Measurements from ENCODE around the gene KLK12. TPM values are rescaled to one million over a fixed set of nuclear protein-coding genes. Genes with fewer than 3 reads are reported as not detected.

The KLK12 gene
- total and polyA plus RNA-seq, 8 donors = not detected

GRCh38 chr19:51043497-51043896, 8.7 kb upstream of the KLK12 start:
- TF ChIP-seq CTCF (IDR thresholded peaks at IDR 0.05) = no peak
- intact Hi-C loops (cut with DNase I) = no loop called here
- no peaks in the 10 kb centered on the region for H3K27me3 ChIP-seq
- H3K9me3 ChIP-seq = no peaks in the 10 kb centered on the region
- H3K4me1 ChIP-seq = peaks cover 0 to 5% (median 4%) of the 10 kb centered on the region in 3 donors
- H3K27ac ChIP-seq = no peak overlapping the region
- DNase-seq (no peak), ATAC-seq (no peak), FAIRE-seq (no peak)
- no peak overlapping the region for H3K4me3 ChIP-seq
- 77 to 79% methylated on average over 9 of the region's 9 CpGs for WGBS, 2 donors
- H3K36me3 ChIP-seq = no peaks in the 10 kb centered on the region

GRCh38 chr19:51040151-51040550, 5.3 kb upstream of the KLK12 start:
- Histone ChIP-seq H3K4me3 (no peak overlapping the region), H3K27me3 (no peaks in the 10 kb centered on the region), H3K36me3 (no peaks in the 10 kb centered on the region), H3K27ac (no peak overlapping the region), H3K4me1 (no peaks in the 10 kb centered on the region), H3K9me3 (no peaks in the 10 kb centered on the region)
- FAIRE-seq = no peak
- DNase-seq = no peak
- 94 to 95% methylated on average over 6 of the region's 6 CpGs for WGBS, 2 donors
- ATAC-seq = no peak
- intact Hi-C loops (cut with DNase I) = no loop called here
- no peak for TF ChIP-seq CTCF (IDR thresholded peaks at IDR 0.05)

- TF ChIP-seq CTCF (IDR thresholded peaks at IDR 0.05) = no peak
- intact Hi-C loops (cut with DNase I) = no loop called here
- ATAC-seq (no peak), DNase-seq (no peak), FAIRE-seq (no peak)
- Histone ChIP-seq H3K9me3 (no peaks in the 10 kb centered on the region), H3K36me3 (no peaks in the 10 kb centered on the region), H3K27ac (no peak overlapping the region), H3K4me3 (no peak overlapping the region), H3K4me1 (no peaks in the 10 kb centered on the region), H3K27me3 (no peaks in the 10 kb centered on the region)
- WGBS, 2 donors = 58 to 73% methylated on average over 9 of the region's 9 CpGs
These were observed 1.7 kb upstream of the KLK12 start for GRCh38 chr19:51036519-51036918.

- WGBS, 2 donors = 89 to 90% methylated on average over 28 of the region's 28 CpGs
These were observed 2.9 kb downstream of the KLK12 start for GRCh38 chr19:51031880-51032225.

More at GRCh38 chr19:51031880-51032225, 2.9 kb downstream of the KLK12 start:
- Histone ChIP-seq H3K4me1 (no peaks in the 10 kb centered on the region), H3K9me3 (no peaks in the 10 kb centered on the region), H3K4me3 (no peak overlapping the region), H3K27ac (no peak overlapping the region), H3K36me3 (no peaks in the 10 kb centered on the region), H3K27me3 (no peaks in the 10 kb centered on the region)
- ATAC-seq (no peak), DNase-seq (no peak), FAIRE-seq (no peak)
- intact Hi-C loops (cut with DNase I) = no loop called here
- no peak for TF ChIP-seq CTCF (IDR thresholded peaks at IDR 0.05)
